ENCODE measurements around the gene ID2. TPM values are rescaled to one million over a fixed set of nuclear protein-coding genes. Genes with fewer than 3 reads are reported as not detected.

ID2 gene
- total and polyA plus RNA-seq, 2 of the 13 experiments (the other 11 are each of a cell fraction or from before 2014, with no cell fraction given), result 214 to 719 TPM

- peak; percentile 63; the same call in 1 of the 2 replicates for TF ChIP-seq HNF4G (IDR thresholded peaks at IDR 0.05; ENCODE audit: borderline replicate concordance, low read depth, low read length)
- TF ChIP-seq HNF4G (CRISPR knock-in tag; IDR thresholded peaks at IDR 0.05; ENCODE audit: borderline replicate concordance, low read depth), result no peak
- peak; percentile 54; the same call in 1 of the 2 replicates for TF ChIP-seq ZNF788 (CRISPR knock-in tag; IDR thresholded peaks at IDR 0.05; ENCODE audit: borderline replicate concordance)
- peak; percentile 82 for TF ChIP-seq HOXA3 (CRISPR knock-in tag; IDR thresholded peaks at IDR 0.05)
- peak; percentile 31 for TF ChIP-seq STAG1 (CRISPR knock-in tag; IDR thresholded peaks at IDR 0.05)
- peak; percentile 69; the same call in 1 of the 2 replicates for TF ChIP-seq HINFP (CRISPR knock-in tag; IDR thresholded peaks at IDR 0.05; ENCODE audit: low read depth)
- no peak for TF ChIP-seq LCORL (IDR thresholded peaks at IDR 0.05)
- TF ChIP-seq LCORL (CRISPR knock-in tag; IDR thresholded peaks at IDR 0.05), result peak; percentile 63; the same call in 1 of the 2 replicates
- peak; percentile 69 for TF ChIP-seq SP5 (CRISPR knock-in tag; IDR thresholded peaks at IDR 0.05; ENCODE audit: borderline replicate concordance, low read depth)
- peak; percentile 64 for TF ChIP-seq PPARG (CRISPR knock-in tag; conservative IDR thresholded peaks at IDR 0.05)
- TF ChIP-seq SKIL (CRISPR knock-in tag; IDR thresholded peaks at IDR 0.05; ENCODE audit: borderline replicate concordance), result peak; percentile 86
- TF ChIP-seq MEIS2 (CRISPR knock-in tag; IDR thresholded peaks at IDR 0.05), result peak; percentile 81
- TF ChIP-seq KLF12 (CRISPR knock-in tag; IDR thresholded peaks at IDR 0.05; ENCODE audit: borderline replicate concordance), result no peak
- TF ChIP-seq ZBTB46 (CRISPR knock-in tag; IDR thresholded peaks at IDR 0.05; ENCODE audit: borderline replicate concordance), result 0 out of 2 replicates have a peak, but pooled peaks have one; percentile 53
- TF ChIP-seq THAP8 (CRISPR knock-in tag; IDR thresholded peaks at IDR 0.05; ENCODE audit: borderline replicate concordance), result no peak
- peak; percentile 56; the same call in 1 of the 2 replicates for TF ChIP-seq NR2C2 (CRISPR knock-in tag; IDR thresholded peaks at IDR 0.05; ENCODE audit: borderline replicate concordance)
- peak; percentile 78 for TF ChIP-seq PAXIP1 (CRISPR knock-in tag; conservative IDR thresholded peaks at IDR 0.05)
- TF ChIP-seq MLX (CRISPR knock-in tag; IDR thresholded peaks at IDR 0.05), result peak; percentile 84
- TF ChIP-seq SOX5 (CRISPR knock-in tag; IDR thresholded peaks at IDR 0.05; ENCODE audit: borderline replicate concordance), result peak; percentile 92
- peak; percentile 45; the same call in 1 of the 2 replicates for TF ChIP-seq KDM6A (CRISPR knock-in tag; IDR thresholded peaks at IDR 0.05; ENCODE audit: low read depth)
- TF ChIP-seq ISL2 (CRISPR knock-in tag; IDR thresholded peaks at IDR 0.05), result peak; percentile 63; the same call in 1 of the 2 replicates
Observed at GRCh38 chr2:8675543-8675942, 6.3 kb upstream of the ID2 start (continued).

Measured in HepG2 (cell line).